HG02678 (cell line): ENCODE data around the gene NFKBIB.
"Not testable (repeated sequence)": the region's sequence is repeated elsewhere in the genome, so short reads cannot be mapped to it uniquely, and the experiment has no call there.

Experiments
- ATAC-seq: cut with Tn5 transposase; IDR thresholded peaks from one replicate; pipeline ENCODE4 v1.9.1; 2021; ENCODE audit warnings: mild to moderate bottlenecking, moderate library complexity; ENCODE audit not compliant: unreplicated experiment

NFKBIB gene

DNA sequence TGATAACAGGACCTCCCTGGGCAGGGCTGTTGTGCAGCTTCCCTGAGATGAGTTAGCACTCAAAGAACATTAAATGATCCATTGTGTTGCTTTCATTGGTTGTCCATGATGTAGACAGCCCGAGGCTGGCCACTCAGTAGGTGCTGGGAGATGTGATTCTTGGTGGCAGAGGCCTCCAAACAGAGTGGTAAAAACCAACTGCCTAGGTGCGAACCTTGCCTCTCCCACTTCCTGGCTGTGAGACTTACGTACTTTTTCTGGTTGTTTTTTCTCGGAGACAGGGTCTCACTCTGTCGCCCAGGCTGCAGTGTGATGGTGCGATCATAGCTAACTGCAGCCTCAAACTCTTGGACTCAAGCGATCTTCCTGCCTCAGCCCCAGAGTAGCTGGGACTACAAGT, 24.6 kb downstream of the NFKBIB start:
- no peak for ATAC-seq

- no peak for ATAC-seq
Observed at GRCh38 chr19:38928391-38929001, 28.7 kb downstream of the NFKBIB start.

GRCh38 chr19:38929929-38930775, 30.4 kb downstream of the NFKBIB start, which contains the start of gene SARS2:
Gene SARS2, minus strand, starts transcription at chr19:38930763. Its CDS starts 27 bp downstream, at chr19:38930736.
- ATAC-seq, result peak; percentile 65

GRCh38 chr19:38930776-38931520, 31.2 kb downstream of the NFKBIB start, which contains the start of gene MRPS12:
Gene MRPS12, plus strand, starts transcription at chr19:38930944. Its CDS starts 351 bp downstream, at chr19:38931295.
- peak; percentile 94 for ATAC-seq

GRCh38 chr19:38931521-38931793, 31.7 kb downstream of the NFKBIB start:
- ATAC-seq, result no peak

DNA sequence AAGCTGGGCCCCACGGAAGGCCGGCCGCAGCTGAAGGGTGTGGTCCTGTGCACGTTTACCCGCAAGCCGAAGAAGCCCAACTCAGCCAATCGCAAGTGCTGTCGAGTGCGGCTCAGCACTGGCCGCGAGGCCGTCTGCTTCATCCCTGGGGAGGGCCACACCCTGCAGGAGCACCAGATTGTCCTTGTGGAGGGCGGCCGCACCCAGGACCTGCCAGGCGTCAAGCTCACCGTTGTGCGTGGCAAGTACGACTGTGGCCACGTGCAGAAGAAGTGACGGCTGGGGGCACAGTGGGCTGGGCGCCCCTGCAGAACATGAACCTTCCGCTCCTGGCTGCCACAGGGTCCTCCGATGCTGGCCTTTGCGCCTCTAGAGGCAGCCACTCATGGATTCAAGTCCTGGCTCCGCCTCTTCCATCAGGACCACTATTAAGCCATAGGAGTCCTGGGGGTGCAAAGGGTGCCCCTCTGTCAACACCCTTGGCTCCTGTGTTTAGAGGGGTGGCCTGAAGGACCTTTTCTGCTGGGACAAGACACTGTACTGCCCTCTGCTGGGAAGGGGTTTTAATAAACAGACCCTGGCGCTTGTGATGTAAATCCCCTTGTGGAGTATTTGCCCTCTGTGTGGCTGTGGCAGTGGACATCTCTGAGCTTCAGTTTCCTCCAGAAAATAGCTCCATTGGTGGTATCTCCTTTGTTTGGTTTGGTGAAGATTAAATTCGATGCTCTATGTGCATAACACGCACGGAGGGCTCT, 32.8 kb downstream of the NFKBIB start:
- no peak for ATAC-seq

- no peak for ATAC-seq
Observed at GRCh38 chr19:38933544-38933943, 33.8 kb downstream of the NFKBIB start.

DNA sequence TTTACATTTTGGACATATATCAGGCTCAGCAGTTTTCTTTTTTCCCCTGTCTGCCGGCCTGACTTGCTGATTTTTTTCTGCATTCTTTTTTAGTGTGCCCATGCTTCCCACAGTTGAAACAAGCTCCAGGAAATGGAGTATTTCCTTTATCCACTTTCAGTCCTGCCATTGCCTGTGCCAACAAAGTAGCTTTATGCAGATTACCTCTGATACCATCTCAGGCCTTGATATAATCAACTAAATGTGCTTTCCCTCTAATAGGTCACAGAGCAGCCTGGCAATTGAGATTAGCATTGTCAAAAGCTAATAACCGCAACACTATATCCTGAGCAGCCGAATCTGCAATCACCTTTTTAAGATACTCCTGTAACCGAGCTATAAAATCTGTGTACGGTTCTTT, 40.2 kb downstream of the NFKBIB start:
- no peak for ATAC-seq

- not testable (repeated sequence) for ATAC-seq
Observed at GRCh38 chr19:38941466-38941865, 41.7 kb downstream of the NFKBIB start.

- no peak for ATAC-seq
Observed at GRCh38 chr19:38941979-38942378, 42.2 kb downstream of the NFKBIB start.

GRCh38 chr19:38942471-38943181, 42.9 kb downstream of the NFKBIB start:
- no peak for ATAC-seq

DNA sequence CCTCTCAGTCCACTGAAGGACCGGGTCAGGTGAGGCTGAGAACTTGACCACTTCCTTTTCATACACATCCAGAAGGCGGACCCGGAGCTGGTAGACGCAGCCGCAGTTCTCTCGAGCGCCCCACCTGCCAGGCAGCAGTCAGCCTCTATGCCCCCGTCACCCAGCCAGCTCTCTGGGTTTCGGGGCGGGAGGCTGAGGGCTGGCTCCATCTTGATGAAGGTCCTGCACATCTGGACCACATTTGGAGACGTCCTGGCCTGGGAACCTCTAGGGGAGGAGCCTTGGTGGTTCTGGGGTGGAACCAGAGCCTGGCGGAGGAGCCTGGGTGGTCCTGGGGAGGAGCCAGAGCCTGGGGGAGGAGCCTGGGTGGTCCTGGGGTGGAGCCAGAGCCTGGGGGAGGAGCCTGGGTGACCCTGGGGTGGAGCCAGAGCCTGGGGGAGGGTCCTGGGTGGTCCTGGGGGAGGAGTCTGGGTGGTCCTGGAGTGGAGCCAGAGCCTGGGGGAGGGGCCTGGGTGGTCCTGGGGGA, 45.3 kb downstream of the NFKBIB start:
- ATAC-seq, result no peak

DNA sequence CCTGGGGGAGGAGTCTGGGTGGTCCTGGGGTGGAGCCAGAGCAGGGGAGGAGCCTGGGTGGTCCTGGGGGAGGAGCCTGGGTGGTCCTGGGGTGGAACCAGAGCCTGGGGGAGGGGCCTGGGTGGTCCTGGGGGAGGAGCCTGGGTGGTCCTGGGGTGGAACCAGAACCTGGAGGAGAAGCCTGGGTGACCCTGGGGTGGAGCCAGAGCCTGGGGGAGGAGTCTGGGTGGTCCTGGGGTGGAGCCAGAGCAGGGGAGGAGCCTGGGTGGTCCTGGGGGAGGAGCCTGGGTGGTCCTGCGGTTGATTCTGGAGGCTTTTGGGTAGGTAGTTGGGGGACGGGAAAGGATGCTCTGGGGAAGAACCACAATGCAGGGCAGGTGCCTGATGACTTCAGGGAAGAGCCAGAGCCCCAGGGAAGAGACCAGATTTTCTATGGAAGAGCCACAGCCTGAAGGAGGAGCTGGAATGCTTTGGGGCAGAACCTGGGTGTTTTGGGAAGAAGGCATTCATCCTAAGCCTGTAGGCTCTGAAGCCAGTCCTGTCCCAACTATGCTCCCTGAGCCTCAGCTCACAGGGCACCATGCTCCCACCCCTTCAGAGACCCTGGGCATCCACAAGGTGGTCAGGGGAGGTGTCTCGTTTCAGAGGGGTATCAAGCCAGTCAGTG, 45.9 kb downstream of the NFKBIB start:
- no peak for ATAC-seq

GRCh38 chr19:38946229-38947010, 46.7 kb downstream of the NFKBIB start:
- no peak for ATAC-seq

DNA sequence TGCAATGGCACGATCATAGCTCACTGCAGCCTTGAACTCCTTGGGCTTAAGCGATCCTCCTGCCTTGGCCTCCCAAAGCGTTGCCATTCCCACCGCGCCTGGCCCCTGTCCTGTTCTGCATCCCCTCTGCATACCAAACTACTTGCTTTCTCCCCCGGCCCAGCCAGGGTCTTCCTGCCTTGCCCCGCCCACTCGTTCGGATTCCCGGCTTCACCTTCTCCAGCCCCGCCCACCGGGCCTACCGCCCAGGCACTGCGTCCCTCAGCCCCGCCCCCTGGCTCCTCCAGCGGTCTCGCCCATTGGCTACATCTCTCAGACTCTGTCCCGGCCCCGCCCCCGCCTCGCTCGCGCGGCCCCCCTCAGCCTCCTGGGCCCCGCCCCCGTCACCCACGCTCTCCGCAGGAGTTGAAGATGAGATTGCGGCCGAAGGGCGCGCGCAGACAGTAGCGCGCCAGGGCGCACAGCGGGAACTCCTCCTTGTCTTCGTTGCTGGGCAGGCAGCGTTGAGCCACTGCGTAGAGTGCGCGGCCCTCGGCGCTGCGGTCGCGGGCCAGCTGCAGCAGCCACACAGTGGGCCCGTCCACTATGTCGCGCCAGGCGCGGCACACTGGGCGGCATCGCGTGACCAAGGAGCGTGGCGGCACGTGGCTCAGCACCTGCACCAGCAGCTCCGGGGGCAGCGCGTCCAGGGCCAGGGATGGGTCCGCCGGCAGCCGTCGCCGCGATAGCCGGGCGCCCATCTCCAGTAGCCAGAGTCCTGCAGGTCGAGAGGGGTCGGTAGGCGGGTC, 50.0 kb downstream of the NFKBIB start:
- ATAC-seq, result no peak

DNA sequence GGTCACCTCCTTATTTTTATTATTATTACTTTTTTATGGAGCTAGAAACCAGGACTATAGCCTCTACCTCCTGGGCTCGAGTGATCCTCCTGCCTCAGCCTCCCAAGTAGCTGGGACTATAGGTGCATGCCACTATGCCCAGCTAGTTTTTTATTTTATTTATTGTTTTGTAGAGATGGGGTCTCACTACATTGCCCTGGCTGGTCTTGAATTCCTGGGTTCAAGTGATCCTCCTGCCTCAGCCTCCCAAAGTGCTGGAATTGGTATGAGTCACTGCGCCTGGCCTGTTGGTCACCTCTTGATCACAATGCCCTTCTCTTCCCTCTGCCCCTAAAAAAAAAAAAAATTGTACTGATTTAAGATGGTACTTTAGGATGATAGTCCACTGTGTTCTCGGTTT, 51.4 kb downstream of the NFKBIB start:
- no peak for ATAC-seq

- ATAC-seq, result no peak
Observed at GRCh38 chr19:38952395-38953165, 52.8 kb downstream of the NFKBIB start.
